IMR-90 (cell line): ENCODE data around the gene FAS.

Experiments used
- CTCF ChIP-seq: conservative IDR thresholded peaks from 2 replicates; pipeline ENCODE4 v1.5.1; 2012; ENCODE audit warnings: mild to moderate bottlenecking, low read depth, low read length, improper control_type of control experiment
- MAFK ChIP-seq: IDR thresholded peaks from 2 replicates; pipeline ENCODE4 v1.6.1; 2012; ENCODE audit warnings: low read depth, low read length, improper control_type of control experiment
- MXI1 ChIP-seq: IDR thresholded peaks from 2 replicates; pipeline ENCODE4 v1.6.1; 2012; ENCODE audit warnings: low read depth, mild to moderate bottlenecking, low read length, moderate library complexity, borderline replicate concordance
- NFE2L2 ChIP-seq: fragments of 150-350 bp; IDR thresholded peaks from 2 replicates; pipeline ENCODE4 v1.6.1; 2016; ENCODE audit warnings: low read depth, mild to moderate bottlenecking, low read length
- POLR2A ChIP-seq: IDR thresholded peaks from 2 replicates; pipeline ENCODE4 v1.6.1; 2012; ENCODE audit warnings: mild to moderate bottlenecking, low read depth, low read length
- RAD21 ChIP-seq: IDR thresholded peaks from 2 replicates; pipeline ENCODE4 v1.6.1; 2012; ENCODE audit warnings: low read length, improper control_type of control experiment
- USF2 ChIP-seq: fragments of 150-350 bp; IDR thresholded peaks from 2 replicates; pipeline ENCODE4 v1.6.1; 2017; ENCODE audit warnings: mild to moderate bottlenecking, antibody characterized with exemption, low read length, low read depth

- no peak for TF ChIP-seq CTCF
- TF ChIP-seq RAD21, result no peak
- no peak for TF ChIP-seq POLR2A
- no peak for TF ChIP-seq MXI1
- TF ChIP-seq USF2, result no peak
- TF ChIP-seq MAFK, result no peak
- TF ChIP-seq NFE2L2, result no peak
These were observed 3.3 kb upstream of the FAS start for GRCh38 chr10:88987243-88987725.
